CD4-positive, CD25-positive, alpha-beta regulatory T cell (primary cell): ENCODE results near the gene FTH1. TPM values are rescaled to one million over a fixed set of nuclear protein-coding genes. Genes with fewer than 3 reads are reported as not detected.

ENCODE experiments used
- ATAC-seq, 2 donors: fragments of 150-1000 bp; cut with Tn5 transposase; one replicate each; pipeline ENCODE4 v1.10.0; 2021; ENCODE audit warnings: low read depth in 2 of 2, moderate number of reproducible peaks in 2 of 2, moderate library complexity in 1 of 2
- DNase-seq, 3 donors: peaks; one replicate each; pipeline versions ENCODE4 v3.0.0 to v3.0.0-alpha.2; 2012 to 2022; ENCODE audit warnings: mixed read lengths in 1 of 3
- H3K27ac ChIP-seq: one replicate; pipeline ENCODE4 v1.7.0; 2013; ENCODE audit warnings: mild to moderate bottlenecking, low read length; ENCODE audit not compliant: insufficient read depth, poor library complexity, severe bottlenecking
- H3K27me3 ChIP-seq: one replicate; pipeline ENCODE4 v1.7.0; 2013; ENCODE audit warnings: low read length; ENCODE audit not compliant: control insufficient read depth, insufficient read depth
- H3K36me3 ChIP-seq: one replicate; pipeline ENCODE4 v1.7.0; 2013; ENCODE audit warnings: mild to moderate bottlenecking, low read length, moderate library complexity; ENCODE audit not compliant: control insufficient read depth, insufficient read depth
- H3K4me1 ChIP-seq: 2 replicates; pipeline ENCODE4 v1.7.0; 2013; ENCODE audit warnings: mild to moderate bottlenecking, low read length; ENCODE audit not compliant: insufficient read depth, control insufficient read depth, poor library complexity, severe bottlenecking
- H3K4me3 ChIP-seq: one replicate; pipeline ENCODE4 v1.7.0; 2013; ENCODE audit warnings: low read depth, mild to moderate bottlenecking, low read length, moderate library complexity
- H3K9me3 ChIP-seq, 2 experiments: 1 replicate in 1 of 2; 2 replicates in 1 of 2; pipeline ENCODE4 v1.7.0; 2013; ENCODE audit warnings: low read length in 2 of 2, mild to moderate bottlenecking in 1 of 2, moderate library complexity in 1 of 2; ENCODE audit not compliant: control insufficient read depth in 2 of 2
- H3K27ac Mint-ChIP-seq, 3 donors: one replicate each; pipeline ENCODE4 v1.8.0; 2020 to 2022; ENCODE audit warnings: mild to moderate bottlenecking in 3 of 3, mixed read lengths in 3 of 3, moderate library complexity in 2 of 3
- H3K27me3 Mint-ChIP-seq: one replicate; pipeline ENCODE4 v1.8.0; 2022; ENCODE audit warnings: mild to moderate bottlenecking, mixed read lengths
- H3K36me3 Mint-ChIP-seq: one replicate; pipeline ENCODE4 v1.8.0; 2020; ENCODE audit warnings: mixed read lengths
- H3K4me1 Mint-ChIP-seq, 4 donors: one replicate each; pipeline ENCODE4 v1.8.0; 2020 to 2022; ENCODE audit warnings: mixed read lengths in 4 of 4, mild to moderate bottlenecking in 1 of 4
- H3K4me3 Mint-ChIP-seq, 4 donors: one replicate each; pipeline ENCODE4 v1.8.0; 2020 to 2022; ENCODE audit warnings: mild to moderate bottlenecking in 4 of 4, mixed read lengths in 4 of 4, moderate library complexity in 3 of 4
- H3K9me3 Mint-ChIP-seq, 7 donors: one replicate each; pipeline ENCODE4 v1.8.0; 2020 to 2022; ENCODE audit warnings: mixed read lengths in 7 of 7, mild to moderate bottlenecking in 3 of 7, moderate library complexity in 2 of 7
- polyA plus RNA-seq, 4 donors: library from polyadenylated mRNA; unstranded; fragments of 300-500 nt; fragmentation: Illumina TruSeq; gene quantifications; one replicate each; pipeline ENCODE4 v1.2.3, GENCODE V29; 2021
- total RNA-seq: library from RNA; stranded (reverse); gene quantifications from one replicate; pipeline ENCODE4 v1.2.3, GENCODE V29; 2022

Gene FTH1
- total RNA-seq, result 2,525 TPM
- polyA plus RNA-seq, result 1,000 to 10,000 TPM; 2,953 to 3,518 (median 3,358) TPM

- H3K9me3 Mint-ChIP-seq, result peaks cover 0 to 5% (median 0%) of the 10 kb centered on the region in 7 donors
- peak within 1 kb of the TSS; percentile 97 to 98 (median 97) for H3K27ac Mint-ChIP-seq
- peak within 1 kb of the TSS; percentile 99 for H3K4me3 ChIP-seq
- peaks cover 5% of the 10 kb centered on the region for H3K27me3 Mint-ChIP-seq
- H3K36me3 ChIP-seq, result peaks cover 25% of the 10 kb centered on the region
- peak within 1 kb of the TSS; percentile 96 to 100 (median 98) for H3K4me3 Mint-ChIP-seq
- H3K27me3 ChIP-seq, result no peaks in the 10 kb centered on the region
- no peaks in the 10 kb centered on the region for H3K9me3 ChIP-seq
- ATAC-seq (peak; percentile 88), DNase-seq (peak; percentile 85 to 92 (median 91))
- H3K4me1 Mint-ChIP-seq, result peaks cover 18 to 65% (median 52%) of the 10 kb centered on the region in 4 donors
- peaks cover 21% of the 10 kb centered on the region for H3K36me3 Mint-ChIP-seq
- peaks cover 45% of the 10 kb centered on the region for H3K4me1 ChIP-seq
- peak within 1 kb of the TSS; percentile 92 for H3K27ac ChIP-seq
These were observed at the start of gene FTH1 for GRCh38 chr11:61967116-61967923. Gene FTH1, minus strand, starts transcription at chr11:61967634. Its CDS starts 209 bp downstream, at chr11:61967425.

GRCh38 chr11:62015615-62016014 lies 48.2 kb upstream of the FTH1 start:
- H3K27ac ChIP-seq, result no peak overlapping the region

DNA sequence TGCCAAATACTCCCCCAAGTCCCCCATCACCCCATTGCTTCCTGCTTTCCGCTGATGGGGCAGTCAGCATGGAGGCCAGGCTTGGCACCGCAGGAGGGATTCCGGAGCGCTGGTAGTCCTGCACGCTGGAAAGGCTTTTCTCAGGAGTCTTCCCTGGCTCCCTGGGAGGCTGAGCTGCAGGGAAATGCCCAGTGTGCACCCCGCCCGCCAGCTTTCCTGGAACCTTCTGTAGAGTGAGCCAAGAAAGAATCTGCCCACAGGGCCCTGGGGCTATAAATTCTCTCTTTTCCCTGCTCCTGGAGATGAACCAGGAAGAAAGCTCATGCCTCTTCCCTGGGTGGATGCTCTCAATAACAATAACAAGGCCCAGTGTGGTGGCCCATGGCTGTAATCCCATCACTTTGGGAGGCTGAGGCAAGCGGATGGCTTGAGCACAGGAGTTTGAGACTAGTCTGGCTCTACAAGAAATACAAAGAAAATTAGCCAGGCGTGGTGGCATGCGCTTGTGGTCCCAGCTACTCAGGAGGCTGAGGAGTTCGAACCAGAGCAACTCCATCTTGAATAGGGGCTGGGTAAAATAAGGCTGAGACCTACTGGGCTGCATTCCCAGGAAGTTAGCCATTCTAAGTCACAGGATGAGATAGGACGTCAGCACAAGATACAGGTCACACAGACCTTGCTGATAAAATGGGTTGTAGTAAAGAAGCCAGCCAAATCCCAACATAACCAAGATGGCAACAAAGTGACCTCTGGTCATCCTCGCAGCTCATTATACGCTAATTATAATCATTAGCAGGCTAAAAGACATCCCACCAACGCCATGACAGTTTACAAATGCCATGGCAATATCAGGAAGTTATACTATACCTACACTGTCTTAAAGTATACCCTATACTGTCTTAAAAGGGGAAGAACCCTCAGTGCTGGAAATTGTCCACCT lies 46.4 kb upstream of the FTH1 start:
- Mint-ChIP-seq H3K27me3 (no peaks in the 10 kb centered on the region), H3K36me3 (no peaks in the 10 kb centered on the region), H3K27ac (no peak overlapping the region), H3K9me3 (no peaks in the 10 kb centered on the region), H3K4me1 (peaks cover 0 to 5% (median 2%) of the 10 kb centered on the region in 4 donors), H3K4me3 (no peak overlapping the region)
- no peak for DNase-seq
- no peaks in the 10 kb centered on the region for H3K9me3 ChIP-seq
- no peaks in the 10 kb centered on the region for H3K4me1 ChIP-seq
- no peaks in the 10 kb centered on the region for H3K36me3 ChIP-seq
- no peak overlapping the region for H3K4me3 ChIP-seq
- ATAC-seq, result no peak
- no peak overlapping the region for H3K27ac ChIP-seq
- no peaks in the 10 kb centered on the region for H3K27me3 ChIP-seq

More at GRCh38 chr11:62015615-62016014, 48.2 kb upstream of the FTH1 start:
- no peak for ATAC-seq
- Histone ChIP-seq H3K4me3 (no peak overlapping the region), H3K36me3 (no peaks in the 10 kb centered on the region), H3K9me3 (no peaks in the 10 kb centered on the region), H3K27me3 (no peaks in the 10 kb centered on the region), H3K4me1 (no peaks in the 10 kb centered on the region)
- no peaks in the 10 kb centered on the region for H3K27me3 Mint-ChIP-seq
- DNase-seq, result no peak
- H3K36me3 Mint-ChIP-seq, result no peaks in the 10 kb centered on the region
- H3K27ac Mint-ChIP-seq, result no peak overlapping the region
- no peak overlapping the region for H3K4me3 Mint-ChIP-seq
- peaks cover 0 to 4% (median 0%) of the 10 kb centered on the region in 7 donors for H3K9me3 Mint-ChIP-seq
- peaks cover 0 to 5% (median 2%) of the 10 kb centered on the region in 4 donors for H3K4me1 Mint-ChIP-seq

GRCh38 chr11:62012832-62013461 lies 45.5 kb upstream of the FTH1 start:
- H3K4me3 Mint-ChIP-seq, result no peak overlapping the region
- H3K9me3 Mint-ChIP-seq, result no peaks in the 10 kb centered on the region
- Histone ChIP-seq H3K4me1 (no peaks in the 10 kb centered on the region), H3K4me3 (no peak overlapping the region), H3K27me3 (no peaks in the 10 kb centered on the region), H3K9me3 (no peaks in the 10 kb centered on the region), H3K36me3 (no peaks in the 10 kb centered on the region), H3K27ac (no peak overlapping the region)
- no peaks in the 10 kb centered on the region for H3K36me3 Mint-ChIP-seq
- H3K4me1 Mint-ChIP-seq, result peaks cover 0 to 3% (median under 1%) of the 10 kb centered on the region in 4 donors
- H3K27me3 Mint-ChIP-seq, result no peaks in the 10 kb centered on the region
- H3K27ac Mint-ChIP-seq, result peak overlapping the region in 2 of 3 donors; percentile 54 to 59
- no peak for DNase-seq
- ATAC-seq, result no peak

- DNase-seq, result no peak
- ATAC-seq, result no peak
- Mint-ChIP-seq H3K4me1 (peaks cover 0 to 3% (median 0%) of the 10 kb centered on the region in 4 donors), H3K27ac (peak overlapping the region in 1 of 3 donors; percentile 54), H3K9me3 (peaks cover 0 to 1% (median 0%) of the 10 kb centered on the region in 7 donors), H3K27me3 (no peaks in the 10 kb centered on the region), H3K36me3 (no peaks in the 10 kb centered on the region), H3K4me3 (no peak overlapping the region)
- H3K36me3 ChIP-seq, result no peaks in the 10 kb centered on the region
- H3K4me3 ChIP-seq, result no peak overlapping the region
- H3K27ac ChIP-seq, result no peak overlapping the region
- H3K4me1 ChIP-seq, result no peaks in the 10 kb centered on the region
- H3K27me3 ChIP-seq, result no peaks in the 10 kb centered on the region
- no peaks in the 10 kb centered on the region for H3K9me3 ChIP-seq
These were observed 45.0 kb upstream of the FTH1 start for GRCh38 chr11:62012451-62012831.

- Mint-ChIP-seq H3K9me3 (peaks cover 0 to 1% (median 0%) of the 10 kb centered on the region in 7 donors), H3K36me3 (no peaks in the 10 kb centered on the region), H3K4me3 (no peak overlapping the region), H3K4me1 (peaks cover 0 to 3% (median 0%) of the 10 kb centered on the region in 4 donors), H3K27me3 (peaks cover 2% of the 10 kb centered on the region), H3K27ac (no peak overlapping the region)
- no peak for ATAC-seq
- DNase-seq, result no peak
- Histone ChIP-seq H3K4me1 (no peaks in the 10 kb centered on the region), H3K36me3 (no peaks in the 10 kb centered on the region), H3K9me3 (no peaks in the 10 kb centered on the region), H3K27me3 (no peaks in the 10 kb centered on the region), H3K4me3 (no peak overlapping the region), H3K27ac (no peak overlapping the region)
These were observed 44.4 kb upstream of the FTH1 start for GRCh38 chr11:62011881-62012280.

- DNase-seq, result no peak
- Histone ChIP-seq H3K27ac (no peak overlapping the region), H3K4me3 (no peak overlapping the region), H3K27me3 (no peaks in the 10 kb centered on the region), H3K36me3 (no peaks in the 10 kb centered on the region), H3K4me1 (no peaks in the 10 kb centered on the region), H3K9me3 (no peaks in the 10 kb centered on the region)
- H3K4me1 Mint-ChIP-seq, result peaks cover 0 to 3% (median 0%) of the 10 kb centered on the region in 4 donors
- peaks cover 0 to 1% (median 0%) of the 10 kb centered on the region in 7 donors for H3K9me3 Mint-ChIP-seq
- H3K27me3 Mint-ChIP-seq, result peaks cover 4% of the 10 kb centered on the region
- H3K36me3 Mint-ChIP-seq, result no peaks in the 10 kb centered on the region
- H3K4me3 Mint-ChIP-seq, result no peak overlapping the region
- peak overlapping the region in 1 of 3 donors; percentile 48 for H3K27ac Mint-ChIP-seq
- no peak for ATAC-seq
These were observed 43.6 kb upstream of the FTH1 start for GRCh38 chr11:62010935-62011528.
